Chondrocyte (in vitro differentiated cells): ENCODE measurements around the gene PCSK1. TPM values are rescaled to one million over a fixed set of nuclear protein-coding genes. Genes with fewer than 3 reads are reported as not detected.

Experiments used
- DNase-seq: peaks from one replicate; pipeline ENCODE4 v3.0.0; 2021; ENCODE audit warnings: mixed read lengths, low spot score
- H3K27ac Mint-ChIP-seq: one replicate; pipeline ENCODE4 v1.8.0; 2021; ENCODE audit warnings: mild to moderate bottlenecking, moderate library complexity, mixed read lengths; ENCODE audit not compliant: unreplicated experiment
- H3K27me3 Mint-ChIP-seq: 2 replicates; pipeline ENCODE4 v1.8.0; 2021; ENCODE audit warnings: low read depth, mixed read lengths
- H3K36me3 Mint-ChIP-seq: 2 replicates; pipeline ENCODE4 v1.8.0; 2021; ENCODE audit warnings: low read depth, mixed read lengths
- H3K4me1 Mint-ChIP-seq: 2 replicates; pipeline ENCODE4 v1.8.0; 2021; ENCODE audit warnings: low read depth, mild to moderate bottlenecking, mixed read lengths
- H3K4me3 Mint-ChIP-seq: one replicate; pipeline ENCODE4 v1.8.0; 2021; ENCODE audit warnings: mild to moderate bottlenecking, moderate library complexity, mixed read lengths; ENCODE audit not compliant: unreplicated experiment
- H3K9me3 Mint-ChIP-seq: 2 replicates; pipeline ENCODE4 v1.8.0; 2021; ENCODE audit warnings: low read depth, mixed read lengths
- CTCF ChIP-seq: fragments of 200-600 bp; sonication (generic); IDR thresholded peaks from 2 replicates; pipeline ENCODE4 v1.5.0; 2021; ENCODE audit warnings: antibody characterized with exemption, mild to moderate bottlenecking, moderate library complexity
- total RNA-seq: library from RNA; stranded (reverse); gene quantifications from 3 replicates; pipeline ENCODE4 v1.2.1, GENCODE V29; 2021

PCSK1 gene
- total RNA-seq, 1 donor from 2014 or later: 0.05 TPM

- no peak for DNase-seq
- TF ChIP-seq CTCF: no peak
- Mint-ChIP-seq H3K27ac (no peak overlapping the region), H3K36me3 (no peaks in the 10 kb centered on the region), H3K4me1 (peaks cover 20% of the 10 kb centered on the region), H3K27me3 (peaks cover 53% of the 10 kb centered on the region), H3K4me3 (no peak overlapping the region), H3K9me3 (no peaks in the 10 kb centered on the region)
Observed at GRCh38 chr5:96427824-96428223, 5.2 kb downstream of the PCSK1 start.

GRCh38 chr5:96426831-96427230 is 6.2 kb downstream of the PCSK1 start:
- Mint-ChIP-seq H3K4me3 (no peak overlapping the region), H3K4me1 (peaks cover 10% of the 10 kb centered on the region), H3K36me3 (no peaks in the 10 kb centered on the region), H3K27ac (no peak overlapping the region), H3K9me3 (no peaks in the 10 kb centered on the region), H3K27me3 (peaks cover 48% of the 10 kb centered on the region)
- no peak for DNase-seq
- no peak for TF ChIP-seq CTCF

GRCh38 chr5:96425443-96425842 is 7.6 kb downstream of the PCSK1 start:
- Mint-ChIP-seq H3K9me3 (no peaks in the 10 kb centered on the region), H3K27ac (no peak overlapping the region), H3K36me3 (no peaks in the 10 kb centered on the region), H3K4me1 (no peaks in the 10 kb centered on the region), H3K4me3 (no peak overlapping the region), H3K27me3 (peaks cover 45% of the 10 kb centered on the region)
- no peak for TF ChIP-seq CTCF
- DNase-seq: no peak

- H3K9me3 Mint-ChIP-seq: no peaks in the 10 kb centered on the region
- TF ChIP-seq CTCF: no peak
- no peaks in the 10 kb centered on the region for H3K36me3 Mint-ChIP-seq
- H3K4me3 Mint-ChIP-seq: no peak overlapping the region
- peaks cover 16% of the 10 kb centered on the region for H3K27me3 Mint-ChIP-seq
- peaks cover 4% of the 10 kb centered on the region for H3K4me1 Mint-ChIP-seq
- no peak overlapping the region for H3K27ac Mint-ChIP-seq
- no peak for DNase-seq
Observed at GRCh38 chr5:96415897-96416296, 17.2 kb downstream of the PCSK1 start.

- Mint-ChIP-seq H3K4me1 (peaks cover 17% of the 10 kb centered on the region), H3K27me3 (peaks cover 10% of the 10 kb centered on the region), H3K27ac (no peak overlapping the region), H3K9me3 (no peaks in the 10 kb centered on the region), H3K4me3 (no peak overlapping the region), H3K36me3 (no peaks in the 10 kb centered on the region)
- TF ChIP-seq CTCF: no peak
- DNase-seq: no peak
Observed at GRCh38 chr5:96412868-96413449, 20.1 kb downstream of the PCSK1 start.
